ENCODE data around the gene ACSBG1. TPM values are rescaled to one million over a fixed set of nuclear protein-coding genes. Genes with fewer than 3 reads are reported as not detected.
A peak's percentile ranks its signal among the peaks of the same experiment; 100 is the strongest.

The ACSBG1 gene
- total RNA-seq, 3 donors from 2014 or later, result 1.9 to 2.0 TPM; not detected in 1

- H3K27me3 ChIP-seq, result no peaks in the 10 kb centered on the region
- intact Hi-C loops (cut with DNase I; ENCODE audit: low total_unique reads), result no loop called here
- peak overlapping the region; percentile 59 to 82 (median 71) for H3K4me3 ChIP-seq
- H3K4me1 ChIP-seq, result no peaks in the 10 kb centered on the region
- no peaks in the 10 kb centered on the region for H3K9me3 ChIP-seq
- H3K27ac ChIP-seq, result peak overlapping the region; percentile 82 to 93
- no peaks in the 10 kb centered on the region for H3K36me3 ChIP-seq
- TF ChIP-seq, protein P1, sequence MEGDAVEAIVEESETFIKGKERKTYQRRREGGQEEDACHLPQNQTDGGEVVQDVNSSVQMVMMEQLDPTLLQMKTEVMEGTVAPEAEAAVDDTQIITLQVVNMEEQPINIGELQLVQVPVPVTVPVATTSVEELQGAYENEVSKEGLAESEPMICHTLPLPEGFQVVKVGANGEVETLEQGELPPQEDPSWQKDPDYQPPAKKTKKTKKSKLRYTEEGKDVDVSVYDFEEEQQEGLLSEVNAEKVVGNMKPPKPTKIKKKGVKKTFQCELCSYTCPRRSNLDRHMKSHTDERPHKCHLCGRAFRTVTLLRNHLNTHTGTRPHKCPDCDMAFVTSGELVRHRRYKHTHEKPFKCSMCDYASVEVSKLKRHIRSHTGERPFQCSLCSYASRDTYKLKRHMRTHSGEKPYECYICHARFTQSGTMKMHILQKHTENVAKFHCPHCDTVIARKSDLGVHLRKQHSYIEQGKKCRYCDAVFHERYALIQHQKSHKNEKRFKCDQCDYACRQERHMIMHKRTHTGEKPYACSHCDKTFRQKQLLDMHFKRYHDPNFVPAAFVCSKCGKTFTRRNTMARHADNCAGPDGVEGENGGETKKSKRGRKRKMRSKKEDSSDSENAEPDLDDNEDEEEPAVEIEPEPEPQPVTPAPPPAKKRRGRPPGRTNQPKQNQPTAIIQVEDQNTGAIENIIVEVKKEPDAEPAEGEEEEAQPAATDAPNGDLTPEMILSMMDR (IDR thresholded peaks at IDR 0.05), result no peak
- TF ChIP-seq POLR2AphosphoS5 (IDR thresholded peaks at IDR 0.05) (no peak), POLR2A (IDR thresholded peaks at IDR 0.05) (no peak)
- no peak for DNase-seq (ENCODE audit: low spot score in 2 of 2)
These were observed 103.7 kb downstream of the ACSBG1 start for GRCh38 chr15:78130466-78131294.

- TF ChIP-seq, protein P1 (IDR thresholded peaks at IDR 0.05), result no peak
- TF ChIP-seq POLR2AphosphoS5 (IDR thresholded peaks at IDR 0.05), result no peak
- TF ChIP-seq POLR2A (IDR thresholded peaks at IDR 0.05), result no peak
These were observed 104.5 kb downstream of the ACSBG1 start for GRCh38 chr15:78129751-78130287.

GRCh38 chr15:78129077-78129750 lies 105.2 kb downstream of the ACSBG1 start:
- no peak overlapping the region for H3K4me3 ChIP-seq
- peak overlapping the region in 1 of 2 donors; percentile 46 for H3K27ac ChIP-seq
- no peaks in the 10 kb centered on the region for H3K27me3 ChIP-seq
- H3K9me3 ChIP-seq, result no peaks in the 10 kb centered on the region
- no peaks in the 10 kb centered on the region for H3K4me1 ChIP-seq
- no peak for DNase-seq (ENCODE audit: low spot score in 2 of 2)
- no peaks in the 10 kb centered on the region for H3K36me3 ChIP-seq
- no peak for TF ChIP-seq POLR2AphosphoS5 (IDR thresholded peaks at IDR 0.05)
- TF ChIP-seq, protein P1 (IDR thresholded peaks at IDR 0.05), result no peak
- no peak for TF ChIP-seq POLR2A (IDR thresholded peaks at IDR 0.05)
- intact Hi-C loops (cut with DNase I; ENCODE audit: low total_unique reads), result loop anchor here (10.0 kb wide), 1 partner anchor 106 kb away; the partner anchor contains the start of gene ACSBG1

More at GRCh38 chr15:78129751-78130287, 104.5 kb downstream of the ACSBG1 start:
- Histone ChIP-seq H3K36me3 (no peaks in the 10 kb centered on the region), H3K9me3 (no peaks in the 10 kb centered on the region), H3K27ac (peak overlapping the region in 1 of 2 donors; percentile 93), H3K4me3 (no peak overlapping the region), H3K4me1 (no peaks in the 10 kb centered on the region), H3K27me3 (no peaks in the 10 kb centered on the region)
- intact Hi-C loops (cut with DNase I; ENCODE audit: low total_unique reads), result loop anchor here (10.0 kb wide), 1 partner anchor 105 kb away; the partner anchor contains the start of gene ACSBG1
- no peak for DNase-seq (ENCODE audit: low spot score in 2 of 2)

- intact Hi-C loops (cut with DNase I; ENCODE audit: low total_unique reads), result loop anchor here (10.0 kb wide), 1 partner anchor 107 kb away; the partner anchor contains the start of gene ACSBG1
- no peaks in the 10 kb centered on the region for H3K27me3 ChIP-seq
These were observed 106.5 kb downstream of the ACSBG1 start for GRCh38 chr15:78127882-78128281.

More at GRCh38 chr15:78127882-78128281, 106.5 kb downstream of the ACSBG1 start:
- H3K27ac ChIP-seq, result no peak overlapping the region
- no peaks in the 10 kb centered on the region for H3K4me1 ChIP-seq
- no peaks in the 10 kb centered on the region for H3K9me3 ChIP-seq
- no peak for DNase-seq (ENCODE audit: low spot score in 2 of 2)
- no peak overlapping the region for H3K4me3 ChIP-seq
- no peaks in the 10 kb centered on the region for H3K36me3 ChIP-seq
- TF ChIP-seq POLR2A (IDR thresholded peaks at IDR 0.05), result no peak
- TF ChIP-seq, protein P1 (IDR thresholded peaks at IDR 0.05), result no peak
- TF ChIP-seq POLR2AphosphoS5 (IDR thresholded peaks at IDR 0.05), result no peak

Measured in breast epithelium (tissue), 4 donors.